ENCODE data around the gene TBX18. TPM values are rescaled to one million over a fixed set of nuclear protein-coding genes. Genes with fewer than 3 reads are reported as not detected.
A peak's percentile ranks its signal among the peaks of the same experiment; 100 is the strongest.

Gene TBX18
- total RNA-seq, result 18.1 TPM

GRCh38 chr6:84764332-84765049 lies at the start of gene TBX18:
Gene TBX18, minus strand, starts transcription at chr6:84764598. Its CDS starts 417 bp downstream, at chr6:84764181.
- peak; percentile 97 for DNase-seq

GRCh38 chr6:84811351-84811750 lies 47.0 kb upstream of the TBX18 start:
- DNase-seq, result no peak

GRCh38 chr6:84809455-84809854 lies 45.1 kb upstream of the TBX18 start:
- DNase-seq, result no peak

- peak; percentile 80 for DNase-seq
Measured at GRCh38 chr6:84808491-84809061, 44.2 kb upstream of the TBX18 start.

GRCh38 chr6:84805145-84805544 lies 40.7 kb upstream of the TBX18 start:
- no peak for DNase-seq

- no peak for DNase-seq
Measured at GRCh38 chr6:84804720-84805119, 40.3 kb upstream of the TBX18 start.

GRCh38 chr6:84801250-84801649 lies 36.9 kb upstream of the TBX18 start:
- DNase-seq, result no peak

- DNase-seq, result peak; percentile 38
Measured at GRCh38 chr6:84798257-84798656, 33.9 kb upstream of the TBX18 start.

- no peak for DNase-seq
Measured at GRCh38 chr6:84796343-84796742, 31.9 kb upstream of the TBX18 start.

GRCh38 chr6:84791927-84792326 lies 27.5 kb upstream of the TBX18 start:
- no peak for DNase-seq

GRCh38 chr6:84791233-84791632 lies 26.8 kb upstream of the TBX18 start:
- DNase-seq, result no peak

- DNase-seq, result no peak
Measured at GRCh38 chr6:84789170-84789569, 24.8 kb upstream of the TBX18 start.

GRCh38 chr6:84788689-84789088 lies 24.3 kb upstream of the TBX18 start:
- no peak for DNase-seq

- DNase-seq, result no peak
Measured at GRCh38 chr6:84785671-84786070, 21.3 kb upstream of the TBX18 start.

- no peak for DNase-seq
Measured at GRCh38 chr6:84779917-84780316, 15.5 kb upstream of the TBX18 start.

GRCh38 chr6:84779380-84779779 lies 15.0 kb upstream of the TBX18 start:
- DNase-seq, result no peak

GRCh38 chr6:84777888-84778287 lies 13.5 kb upstream of the TBX18 start:
- no peak for DNase-seq

GRCh38 chr6:84776392-84776791 lies 12.0 kb upstream of the TBX18 start:
- no peak for DNase-seq

GRCh38 chr6:84775751-84776150 lies 11.4 kb upstream of the TBX18 start:
- DNase-seq, result no peak

- no peak for DNase-seq
Measured at GRCh38 chr6:84774985-84775284, 10.5 kb upstream of the TBX18 start.

- DNase-seq, result peak; percentile 77
Measured at GRCh38 chr6:84774157-84774984, 10.0 kb upstream of the TBX18 start.

GRCh38 chr6:84773431-84774156 lies 9.2 kb upstream of the TBX18 start:
- DNase-seq, result peak; percentile 68

GRCh38 chr6:84773133-84773430 lies 8.7 kb upstream of the TBX18 start:
- peak; percentile 61 for DNase-seq
